Trophoblast cell (in vitro differentiated cells and primary cell): ENCODE measurements around the gene NSF.
"Not testable (repeated sequence)": the region's sequence is repeated elsewhere in the genome, so short reads cannot be mapped to it uniquely, and the experiment has no call there.

Experiments used
- DNase-seq, 2 donors: peaks; one replicate each; pipeline ENCODE4 v3.0.0-alpha.2; 2016
- H2AFZ ChIP-seq: 2 replicates; pipeline ENCODE4 v1.6.1; 2013; ENCODE audit warnings: low read length, moderate library complexity, mild to moderate bottlenecking; ENCODE audit not compliant: insufficient read depth, poor library complexity
- H2AK5ac ChIP-seq: 2 replicates; pipeline ENCODE4 v1.6.1; 2013; ENCODE audit warnings: mild to moderate bottlenecking, low read length
- H2BK120ac ChIP-seq: 2 replicates; pipeline ENCODE4 v1.6.1; 2013; ENCODE audit warnings: low read length, mild to moderate bottlenecking, moderate library complexity; ENCODE audit not compliant: insufficient read depth, poor library complexity
- H2BK12ac ChIP-seq: 2 replicates; pipeline ENCODE4 v1.6.1; 2013; ENCODE audit warnings: mild to moderate bottlenecking, low read length, moderate library complexity
- H2BK5ac ChIP-seq: 2 replicates; pipeline ENCODE4 v1.6.1; 2013; ENCODE audit warnings: low read length, low read depth, moderate library complexity, mild to moderate bottlenecking; ENCODE audit not compliant: poor library complexity
- H3K14ac ChIP-seq: 2 replicates; pipeline ENCODE4 v1.6.1; 2013; ENCODE audit warnings: mild to moderate bottlenecking, low read length
- H3K18ac ChIP-seq: 2 replicates; pipeline ENCODE4 v1.6.1; 2013; ENCODE audit warnings: mild to moderate bottlenecking, low read length
- H3K23ac ChIP-seq: 2 replicates; pipeline ENCODE4 v1.6.1; 2013; ENCODE audit warnings: low read length
- H3K27ac ChIP-seq: 2 replicates; pipeline ENCODE4 v1.5.1; 2013; ENCODE audit warnings: low read depth, mild to moderate bottlenecking, inconsistent platforms, low read length, moderate library complexity
- H3K27me3 ChIP-seq: 2 replicates; pipeline ENCODE4 v1.6.1; 2013; ENCODE audit warnings: inconsistent platforms, mild to moderate bottlenecking, low read length, moderate library complexity; ENCODE audit not compliant: insufficient read depth
- H3K36me3 ChIP-seq, 2 experiments: 1 replicate in 1 of 2; 2 replicates in 1 of 2; pipeline ENCODE4 v1.6.1; 2013; ENCODE audit warnings: low read length in 2 of 2, mild to moderate bottlenecking in 2 of 2, moderate library complexity in 1 of 2; ENCODE audit not compliant: insufficient read depth in 2 of 2, control insufficient read depth in 1 of 2
- H3K4ac ChIP-seq: 2 replicates; pipeline ENCODE4 v1.6.1; 2013; ENCODE audit warnings: low read depth, mild to moderate bottlenecking, low read length, moderate library complexity
- H3K4me1 ChIP-seq, 2 experiments: 1 replicate in 1 of 2; 2 replicates in 1 of 2; pipeline ENCODE4 v1.6.1; 2013; ENCODE audit warnings: low read length in 2 of 2, mild to moderate bottlenecking in 2 of 2, moderate library complexity in 1 of 2; ENCODE audit not compliant: insufficient read depth in 2 of 2, control insufficient read depth in 1 of 2
- H3K4me2 ChIP-seq: 2 replicates; pipeline ENCODE4 v1.6.1; 2013; ENCODE audit warnings: inconsistent platforms, mild to moderate bottlenecking, low read length, moderate library complexity
- H3K4me3 ChIP-seq: 2 replicates; pipeline ENCODE4 v1.5.1; 2013; ENCODE audit warnings: mild to moderate bottlenecking, low read depth, low read length, inconsistent platforms
- H3K79me1 ChIP-seq: one replicate; pipeline ENCODE4 v1.6.1; 2013; ENCODE audit warnings: low read length
- H3K79me2 ChIP-seq: 2 replicates; pipeline ENCODE4 v1.6.1; 2013; ENCODE audit warnings: low read length, mild to moderate bottlenecking; ENCODE audit not compliant: control insufficient read depth, insufficient read depth, poor library complexity
- H3K9ac ChIP-seq: 2 replicates; pipeline ENCODE4 v1.6.1; 2013; ENCODE audit warnings: mild to moderate bottlenecking, low read length
- H3K9me3 ChIP-seq: 2 replicates; pipeline ENCODE4 v1.6.1; 2013; ENCODE audit warnings: low read depth, mild to moderate bottlenecking, control low read depth, inconsistent platforms, low read length; ENCODE audit not compliant: insufficient read depth
- H4K12ac ChIP-seq: 2 replicates; pipeline ENCODE4 v1.6.1; 2013; ENCODE audit warnings: low read depth, mild to moderate bottlenecking, low read length, moderate library complexity
- H4K8ac ChIP-seq: 2 replicates; pipeline ENCODE4 v1.6.1; 2013; ENCODE audit warnings: low read depth, mild to moderate bottlenecking, low read length, moderate library complexity
- H4K91ac ChIP-seq: one replicate; pipeline ENCODE4 v1.6.1; 2013; ENCODE audit warnings: low read depth, mild to moderate bottlenecking, low read length, moderate library complexity
- WGBS: extraction: QIAGEN DNeasy Blood & Tissue Kit; methylation state at CpG from one replicate; pipeline ENCODE4 v1.1.7; 2013; ENCODE audit warnings: missing lambda C conversion rate; ENCODE audit not compliant: insufficient read length, insufficient coverage; ENCODE audit errors: extremely low coverage; 5-methylcytosine and 5-hydroxymethylcytosine counted together

NSF gene

DNA sequence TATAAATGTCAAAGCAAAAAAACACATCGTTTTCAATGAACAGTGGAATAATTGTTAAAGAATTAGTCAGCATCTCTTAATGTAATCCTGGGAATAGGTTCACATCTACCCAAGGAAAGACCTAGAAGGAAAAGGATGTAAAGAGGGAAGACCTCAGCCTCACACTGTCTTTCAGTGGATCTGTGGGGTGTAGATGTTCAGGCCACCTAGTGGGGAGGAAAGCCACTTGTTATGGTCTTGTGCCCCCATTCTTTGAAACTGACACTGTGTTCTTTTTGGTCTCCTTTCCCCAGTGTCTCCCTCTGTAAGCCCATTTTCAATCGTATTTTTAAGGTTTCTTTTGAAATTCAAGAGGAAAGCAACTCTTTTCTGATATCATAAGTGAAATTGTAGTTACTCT lies 56.8 kb downstream of the NSF start:
- DNase-seq, H3K9ac ChIP-seq, H2BK12ac ChIP-seq, H3K4me1 ChIP-seq, H3K9me3 ChIP-seq, H3K23ac ChIP-seq, H4K8ac ChIP-seq, H4K91ac ChIP-seq, H3K14ac ChIP-seq, H3K4ac ChIP-seq, H3K36me3 ChIP-seq, H2BK120ac ChIP-seq, H2AK5ac ChIP-seq, H3K79me1 ChIP-seq, H3K79me2 ChIP-seq, H3K4me2 ChIP-seq, H3K27me3 ChIP-seq, H2BK5ac ChIP-seq, H3K4me3 ChIP-seq, H4K12ac ChIP-seq, H3K27ac ChIP-seq, H3K18ac ChIP-seq, H2AFZ ChIP-seq: not testable (repeated sequence)
- no CpG with 5 or more reads among the region's 2 CpGs for WGBS

- H3K9ac ChIP-seq, H3K9me3 ChIP-seq, H2BK12ac ChIP-seq, H2BK5ac ChIP-seq, H3K4ac ChIP-seq, H4K12ac ChIP-seq, H3K36me3 ChIP-seq, H3K4me1 ChIP-seq, DNase-seq, H3K4me3 ChIP-seq, H2BK120ac ChIP-seq, H3K4me2 ChIP-seq, H2AK5ac ChIP-seq, H3K27ac ChIP-seq, H4K8ac ChIP-seq, H3K18ac ChIP-seq, H4K91ac ChIP-seq, H3K14ac ChIP-seq, H3K23ac ChIP-seq, H2AFZ ChIP-seq, H3K27me3 ChIP-seq, H3K79me1 ChIP-seq, H3K79me2 ChIP-seq: not testable (repeated sequence)
- WGBS = no CpG with 5 or more reads among the region's 2 CpGs
These were observed 57.3 kb downstream of the NSF start for GRCh38 chr17:46647688-46648278.

- H4K12ac ChIP-seq, H3K79me2 ChIP-seq, H4K8ac ChIP-seq, H4K91ac ChIP-seq, H3K27ac ChIP-seq, H3K4me1 ChIP-seq, H3K18ac ChIP-seq, H3K23ac ChIP-seq, H2BK5ac ChIP-seq, H3K9ac ChIP-seq, H3K27me3 ChIP-seq, H3K36me3 ChIP-seq, H3K79me1 ChIP-seq, H3K14ac ChIP-seq, H2BK12ac ChIP-seq, H2AFZ ChIP-seq, H3K4me2 ChIP-seq, H3K4me3 ChIP-seq, H2BK120ac ChIP-seq, DNase-seq, H2AK5ac ChIP-seq, H3K9me3 ChIP-seq, H3K4ac ChIP-seq: not testable (repeated sequence)
- no CpG with 5 or more reads among the region's 7 CpGs for WGBS
These were observed 58.8 kb downstream of the NSF start for GRCh38 chr17:46649246-46649645.

GRCh38 chr17:46652024-46652643 lies 61.7 kb downstream of the NSF start:
- not testable (repeated sequence) for H3K14ac ChIP-seq, H3K9me3 ChIP-seq, H3K79me1 ChIP-seq, H3K27me3 ChIP-seq, H2AK5ac ChIP-seq, H3K9ac ChIP-seq, H4K8ac ChIP-seq, DNase-seq, H3K4ac ChIP-seq, H2BK120ac ChIP-seq, H4K91ac ChIP-seq, H3K36me3 ChIP-seq, H3K4me2 ChIP-seq, H3K4me3 ChIP-seq, H3K18ac ChIP-seq, H4K12ac ChIP-seq, H2AFZ ChIP-seq, H2BK5ac ChIP-seq, H3K27ac ChIP-seq, H2BK12ac ChIP-seq, H3K23ac ChIP-seq, H3K4me1 ChIP-seq, H3K79me2 ChIP-seq
- WGBS = no CpG with 5 or more reads among the region's 7 CpGs
